VCaP (cell line): ENCODE data around the gene CCDC69.

Source experiments
- H3K27ac ChIP-seq: fragments of 450-650 bp; 2 replicates; pipeline ENCODE4 v1.5.1; 2017
- CTCF ChIP-seq: fragments of 450-650 bp; conservative IDR thresholded peaks from 2 replicates; pipeline ENCODE4 v1.5.1; 2017; ENCODE audit warnings: mild to moderate bottlenecking, moderate library complexity

The CCDC69 gene

GRCh38 chr5:151150471-151151262, 73.2 kb downstream of the CCDC69 start:
- H3K27ac ChIP-seq = no peak overlapping the region
- no peak for TF ChIP-seq CTCF

DNA sequence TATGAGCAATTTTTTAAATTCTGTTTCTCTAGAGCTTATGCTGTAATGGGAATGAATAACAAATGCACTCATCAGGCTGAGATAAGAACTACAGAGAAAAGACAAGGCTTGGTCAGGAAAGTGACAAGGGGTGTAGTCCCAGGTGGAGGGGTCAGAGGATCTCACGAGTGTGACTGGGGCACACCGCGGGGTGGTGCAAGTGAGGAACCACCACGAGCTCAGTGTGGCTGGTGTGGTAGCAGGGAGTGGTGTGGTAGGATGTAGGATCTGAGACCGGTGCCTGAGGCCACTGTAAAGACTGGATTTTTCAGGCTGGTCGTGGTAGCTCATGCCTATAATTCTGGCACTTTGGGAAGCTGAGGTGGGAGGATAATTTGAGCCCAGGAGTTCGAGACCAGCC, 75.3 kb downstream of the CCDC69 start:
- no peak overlapping the region for H3K27ac ChIP-seq
- no peak for TF ChIP-seq CTCF

DNA sequence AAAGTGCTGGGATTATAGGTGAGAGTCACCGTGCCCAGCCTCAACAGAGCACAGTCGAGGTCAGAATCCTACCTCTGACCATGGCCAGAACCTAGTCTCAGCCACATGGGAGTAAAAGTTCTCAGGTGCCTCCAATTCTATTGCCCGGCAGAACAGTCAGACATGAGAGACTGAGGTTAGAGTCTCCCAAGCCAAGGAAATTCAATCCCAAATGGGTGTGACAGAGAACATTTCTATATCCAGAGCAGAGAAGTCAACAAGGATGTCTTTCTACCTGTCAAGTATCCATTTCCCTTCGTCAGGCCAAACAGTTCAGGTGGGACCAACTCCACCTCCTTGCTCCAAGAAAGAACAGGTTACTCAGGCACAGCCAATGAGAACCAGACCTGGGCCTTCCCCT, 76.9 kb downstream of the CCDC69 start:
- TF ChIP-seq CTCF = no peak
- no peak overlapping the region for H3K27ac ChIP-seq

GRCh38 chr5:151146061-151146460, 77.8 kb downstream of the CCDC69 start:
- no peak for TF ChIP-seq CTCF
- H3K27ac ChIP-seq = no peak overlapping the region

DNA sequence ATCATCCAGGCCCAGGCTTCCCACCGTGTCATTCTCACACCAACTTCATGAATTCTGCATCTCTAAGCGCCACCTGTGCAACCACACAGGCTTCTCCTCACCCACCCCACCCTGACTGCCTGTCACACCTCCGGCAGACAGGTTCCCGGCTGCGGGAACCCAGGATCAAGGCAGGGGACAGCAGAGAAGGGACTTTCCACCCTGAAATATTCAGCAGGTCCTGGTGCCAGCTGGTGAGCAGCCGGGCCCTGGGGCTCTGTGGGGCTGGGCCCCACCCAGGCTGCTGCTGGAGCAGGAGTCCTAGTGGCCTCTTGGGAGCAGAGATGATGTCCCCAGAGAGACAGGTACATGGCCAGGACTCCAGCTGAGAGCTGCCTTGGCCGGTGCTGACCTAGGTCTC, 79.0 kb downstream of the CCDC69 start:
- TF ChIP-seq CTCF = no peak
- H3K27ac ChIP-seq = no peak overlapping the region

DNA sequence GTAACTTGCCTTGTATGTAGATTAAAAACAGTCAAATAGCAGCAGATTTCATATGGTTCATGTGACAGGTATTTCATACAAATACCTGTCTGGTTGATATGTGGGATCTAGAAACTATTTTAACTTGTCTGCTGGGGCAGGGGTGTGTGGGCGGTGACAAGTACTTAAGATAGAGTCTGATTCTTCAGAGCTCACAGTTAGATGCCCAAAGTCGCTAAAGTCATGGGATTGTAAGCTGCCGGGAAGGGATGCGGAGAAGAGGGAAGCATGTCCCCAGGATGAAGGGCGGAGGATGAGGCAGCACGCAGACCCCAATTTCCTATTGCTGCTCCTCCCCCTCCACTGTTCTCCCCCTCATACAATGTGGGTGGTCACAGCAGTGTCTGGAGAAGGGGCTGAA, 79.6 kb downstream of the CCDC69 start:
- TF ChIP-seq CTCF = no peak
- no peak overlapping the region for H3K27ac ChIP-seq

GRCh38 chr5:151143645-151144044, 80.2 kb downstream of the CCDC69 start:
- H3K27ac ChIP-seq = no peak overlapping the region
- TF ChIP-seq CTCF = no peak
